Right lobe of liver (tissue), 4 donors: ENCODE measurements around the gene AMIGO3.

Source experiments
- CTCF ChIP-seq, 4 donors: fragments of 200-600 bp in 3 of 4; fragments of 450-650 bp in 1 of 4; IDR thresholded peaks; one replicate each; pipeline versions ENCODE4 v1.5.1 to v1.8.0; 2016 to 2022; ENCODE audit warnings: antibody characterized with exemption in 4 of 4, mild to moderate bottlenecking in 2 of 4
- POLR2A ChIP-seq: fragments of 450-650 bp; IDR thresholded peaks from one replicate; pipeline ENCODE4 v1.6.1; 2017; ENCODE audit warnings: antibody characterized with exemption, mild to moderate bottlenecking
- donor health status: DM: no; HTN: no; CAD: no.
- donor health status: DM: no; HTN: no; CAD: no.
- donor health status: DM: no; HTN: yes; CAD: no.

GRCh38 chr3:49701388-49702077 lies 18.0 kb downstream of the AMIGO3 start:
- TF ChIP-seq CTCF (IDR thresholded peaks at IDR 0.05) (peak; percentile 21 to 48 (median 26)), POLR2A (no peak)
